HepG2 (cell line): Measurements from ENCODE around the gene RTN4. TPM values are rescaled to one million over a fixed set of nuclear protein-coding genes. Genes with fewer than 3 reads are reported as not detected.

Experiments
- ATAC-seq: fragments of 200-7000 bp; cut with Tn5 transposase; 3 replicates; pipeline ENCODE4 v1.9.1; 2020; ENCODE audit warnings: mild to moderate bottlenecking, moderate library complexity
- Bru-seq: library from RNA; stranded (reverse); fragments of 400-500 nt; gene quantifications from one replicate; lab custom pipeline; 2021; lab: Mats Ljungman, UMichigan
- BruChase-seq, 2 experiments: library from RNA; stranded (reverse); fragments of 400-500 nt; gene quantifications; one replicate each; lab custom pipeline; 2021; lab: Mats Ljungman, UMichigan
- BruUV-seq: library from RNA; stranded (reverse); fragments of 400-500 nt; replicated peaks from 2 replicates; lab custom pipeline; 2021; lab: Mats Ljungman, UMichigan
- CTCF ChIA-PET: fragments of 300-600 bp; formaldehyde crosslinking; extraction: SDS; loops from one replicate; lab custom pipeline; 2021; ENCODE audit warnings: low total read pairs, inconsistent platforms, low intra/inter-chr PET ratio; lab: Yijun Ruan, JAX
- POLR2A ChIA-PET: fragments of 350-600 bp; sonication (Branson Sonifier 250); formaldehyde crosslinking; loops from one replicate; lab custom pipeline; 2020; ENCODE audit warnings: antibody characterized with exemption, inconsistent platforms; lab: Yijun Ruan, JAX
- DNase-seq: peaks from one replicate; pipeline ENCODE4 v3.0.0-alpha.2; 2015; ENCODE audit warnings: low spot score
- FAIRE-seq: peaks from 3 replicates; lab custom pipeline; 2011; peaks lifted over from hg19 to GRCh38; lab: Jason Lieb, UNC
- H2AFZ ChIP-seq: one replicate; pipeline ENCODE4 v1.6.1; 2011; ENCODE audit warnings: low read length, inconsistent platforms
- H3K27ac ChIP-seq: fragments of 300-600 bp; 3 replicates; pipeline ENCODE4 v1.8.0; 2011; ENCODE audit warnings: mixed run types, mild to moderate bottlenecking, mixed read lengths, low read length, inconsistent platforms; ENCODE audit not compliant: insufficient read depth; ENCODE audit errors: extremely low read length
- H3K27me3 ChIP-seq, 2 experiments: fragments of 200-600 bp in 1 of 2; 2 replicates in 1 of 2; 3 replicates in 1 of 2; pipeline versions ENCODE4 v1.6.0 to v1.8.0; 2011; ENCODE audit warnings: low read length in 2 of 2, mild to moderate bottlenecking in 2 of 2, moderate library complexity in 2 of 2, inconsistent platforms in 1 of 2; ENCODE audit not compliant: insufficient read depth in 2 of 2, control insufficient read depth in 1 of 2
- H3K36me3 ChIP-seq, 2 experiments: fragments of 200-600 bp in 1 of 2; replicated peaks in 1 of 2; 2 replicates in 1 of 2; 3 replicates in 1 of 2; pipeline versions ENCODE4 v1.5.1 to v1.8.0; 2011; ENCODE audit warnings: low read length in 2 of 2, inconsistent platforms in 1 of 2; ENCODE audit not compliant: insufficient read depth in 2 of 2, control insufficient read depth in 1 of 2
- H3K4me1 ChIP-seq: 2 replicates; pipeline ENCODE4 v1.5.1; 2012; ENCODE audit warnings: low read length, inconsistent platforms; ENCODE audit not compliant: insufficient read depth
- H3K4me2 ChIP-seq: 2 replicates; pipeline ENCODE4 v1.6.0; 2011; ENCODE audit warnings: low read depth, low read length, inconsistent platforms
- H3K4me3 ChIP-seq, 3 experiments: fragments of 200-600 bp in 1 of 3; sonication (generic), shearing (Covaris generic) in 1 of 3; replicated peaks in 1 of 3; 2 replicates each; pipeline ENCODE4 v1.5.1; 2011 to 2016; ENCODE audit warnings: low read length in 3 of 3, inconsistent platforms in 2 of 3, low read depth in 2 of 3, mild to moderate bottlenecking in 2 of 3, control low read depth in 1 of 3, mixed read lengths in 1 of 3; ENCODE audit not compliant: insufficient read depth in 1 of 3
- H3K79me2 ChIP-seq: one replicate; pipeline ENCODE4 v1.6.1; 2011; ENCODE audit warnings: low read length, inconsistent platforms; ENCODE audit not compliant: insufficient read depth
- H3K9ac ChIP-seq: 2 replicates; pipeline ENCODE4 v1.6.0; 2011; ENCODE audit warnings: mild to moderate bottlenecking, low read depth, low read length, inconsistent platforms; ENCODE audit not compliant: insufficient read depth
- H3K9me3 ChIP-seq: 2 replicates; pipeline ENCODE4 v1.5.1; 2012; ENCODE audit warnings: mild to moderate bottlenecking, low read length
- H4K20me1 ChIP-seq: 2 replicates; pipeline ENCODE4 v1.6.0; 2011; ENCODE audit warnings: inconsistent platforms, mild to moderate bottlenecking, low read length, moderate library complexity; ENCODE audit not compliant: insufficient read depth
- GZF1 ChIP-seq: sonication (generic); formaldehyde crosslinking; IDR thresholded peaks from 2 replicates; pipeline ENCODE4 v1.5.1; 2020; ENCODE audit warnings: mild to moderate bottlenecking, missing genetic modification reagents
- MAZ ChIP-seq, 2 experiments: sonication (generic) in 1 of 2; formaldehyde crosslinking in 1 of 2; IDR thresholded peaks; 2 replicates each; pipeline versions ENCODE4 v1.5.0 to v1.6.1; 2012 to 2020; ENCODE audit warnings: low read depth in 2 of 2, mild to moderate bottlenecking in 2 of 2, borderline replicate concordance in 1 of 2, improper control_type of control experiment in 1 of 2, low read length in 1 of 2, missing genetic modification reagents in 1 of 2, moderate library complexity in 1 of 2
- RARA ChIP-seq: IDR thresholded peaks from 2 replicates; pipeline ENCODE4 v1.6.1; 2016; ENCODE audit warnings: missing genetic modification reagents, missing compliant biosample characterization
- RFX3 ChIP-seq: IDR thresholded peaks from 2 replicates; pipeline ENCODE4 v1.6.1; 2016; ENCODE audit warnings: missing biosample characterization, missing genetic modification reagents
- ZFAT ChIP-seq: sonication (generic); formaldehyde crosslinking; conservative IDR thresholded peaks from 2 replicates; pipeline ENCODE4 v1.8.1; 2023; ENCODE audit warnings: missing genetic modification reagents, inconsistent platforms
- ZNF274 ChIP-seq: sonication (generic); formaldehyde crosslinking; IDR thresholded peaks from 2 replicates; pipeline ENCODE4 v1.5.1; 2020; ENCODE audit warnings: mild to moderate bottlenecking, missing genetic modification reagents
- ZNF841 ChIP-seq: sonication (generic); formaldehyde crosslinking; IDR thresholded peaks from 2 replicates; pipeline ENCODE4 v1.8.1; 2023; ENCODE audit warnings: missing genetic modification reagents, borderline replicate concordance
- ZNF878 ChIP-seq: sonication (generic); formaldehyde crosslinking; IDR thresholded peaks from 2 replicates; pipeline ENCODE4 v1.8.1; 2023; ENCODE audit warnings: mild to moderate bottlenecking, missing genetic modification reagents, moderate library complexity
- WGBS: methylation state at CpG from one replicate; pipeline ENCODE4 v1.1.6; 2017; ENCODE audit warnings: low lambda C conversion rate; 5-methylcytosine and 5-hydroxymethylcytosine counted together
- in situ Hi-C: cut with HindIII; loops from 2 replicates; pipeline ENCODE4 v1.10.0; 2017; ENCODE audit warnings: low pct_unique_long_range_greater_than_20kb; ENCODE audit not compliant: extremely low pct_ligation_motif_present
- intact Hi-C: fragments of 100-400 bp; cut with micrococcal nuclease; formaldehyde crosslinking; loops from one replicate; pipeline ENCODE4 v1.10.0; 2022; ENCODE audit not compliant: unreplicated experiment
- long read RNA-seq, 2 experiments: library from RNA in 1 of 2; library from polyadenylated mRNA in 1 of 2; stranded (forward) in 1 of 2; unstranded in 1 of 2; transcript quantifications; one replicate each; pipeline ENCODE4 v2.0.0, GENCODE V29; 2019 to 2022
- polyA minus RNA-seq, 3 experiments: library from RNA; depleted of rRNA, polyadenylated mRNA; stranded (reverse); fragments of >200 nt; gene quantifications; 2 replicates each; pipeline ENCODE4 v1.2.3, GENCODE V29; 2011; ENCODE audit warnings: low replicate concordance in 1 of 3
- polyA plus RNA-seq, 8 experiments: library from polyadenylated mRNA; depleted of rRNA in 3 of 8; stranded (reverse) in 7 of 8; unstranded in 1 of 8; fragments of >200 nt; fragmentation: Illumina TruSeq in 4 of 8; extraction: Trizol in 4 of 8; gene quantifications; 2 replicates each; pipeline versions ENCODE4 v1.2.1 to v1.2.3, GENCODE V29; 2011 to 2016; ENCODE audit warnings: low read depth in 4 of 8, missing spikeins in 1 of 8, mixed read lengths in 1 of 8; ENCODE audit not compliant: insufficient read depth in 1 of 8
- total RNA-seq, 5 experiments: library from RNA; depleted of rRNA; stranded (reverse); fragments of >200 nt; fragmentation: Illumina TruSeq; extraction: Trizol; gene quantifications; 2 replicates each; pipeline ENCODE4 v1.2.3, GENCODE V29; 2016; ENCODE audit warnings: low read depth in 1 of 5
- TF ChIP-seq, protein P1 (sequence below): sonication (generic); formaldehyde crosslinking; IDR thresholded peaks from 2 replicates; pipeline ENCODE4 v1.5.0; 2020; ENCODE audit warnings: missing genetic modification reagents

The RTN4 gene, protein sequence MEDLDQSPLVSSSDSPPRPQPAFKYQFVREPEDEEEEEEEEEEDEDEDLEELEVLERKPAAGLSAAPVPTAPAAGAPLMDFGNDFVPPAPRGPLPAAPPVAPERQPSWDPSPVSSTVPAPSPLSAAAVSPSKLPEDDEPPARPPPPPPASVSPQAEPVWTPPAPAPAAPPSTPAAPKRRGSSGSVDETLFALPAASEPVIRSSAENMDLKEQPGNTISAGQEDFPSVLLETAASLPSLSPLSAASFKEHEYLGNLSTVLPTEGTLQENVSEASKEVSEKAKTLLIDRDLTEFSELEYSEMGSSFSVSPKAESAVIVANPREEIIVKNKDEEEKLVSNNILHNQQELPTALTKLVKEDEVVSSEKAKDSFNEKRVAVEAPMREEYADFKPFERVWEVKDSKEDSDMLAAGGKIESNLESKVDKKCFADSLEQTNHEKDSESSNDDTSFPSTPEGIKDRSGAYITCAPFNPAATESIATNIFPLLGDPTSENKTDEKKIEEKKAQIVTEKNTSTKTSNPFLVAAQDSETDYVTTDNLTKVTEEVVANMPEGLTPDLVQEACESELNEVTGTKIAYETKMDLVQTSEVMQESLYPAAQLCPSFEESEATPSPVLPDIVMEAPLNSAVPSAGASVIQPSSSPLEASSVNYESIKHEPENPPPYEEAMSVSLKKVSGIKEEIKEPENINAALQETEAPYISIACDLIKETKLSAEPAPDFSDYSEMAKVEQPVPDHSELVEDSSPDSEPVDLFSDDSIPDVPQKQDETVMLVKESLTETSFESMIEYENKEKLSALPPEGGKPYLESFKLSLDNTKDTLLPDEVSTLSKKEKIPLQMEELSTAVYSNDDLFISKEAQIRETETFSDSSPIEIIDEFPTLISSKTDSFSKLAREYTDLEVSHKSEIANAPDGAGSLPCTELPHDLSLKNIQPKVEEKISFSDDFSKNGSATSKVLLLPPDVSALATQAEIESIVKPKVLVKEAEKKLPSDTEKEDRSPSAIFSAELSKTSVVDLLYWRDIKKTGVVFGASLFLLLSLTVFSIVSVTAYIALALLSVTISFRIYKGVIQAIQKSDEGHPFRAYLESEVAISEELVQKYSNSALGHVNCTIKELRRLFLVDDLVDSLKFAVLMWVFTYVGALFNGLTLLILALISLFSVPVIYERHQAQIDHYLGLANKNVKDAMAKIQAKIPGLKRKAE
- 67.4 and 98.4 TPM in 2 replicates for total RNA-seq (2016; rRNA removed; fragmentation: Illumina TruSeq; extraction: Trizol)
- total RNA-seq (2016; cell fraction: cytosol; rRNA removed; fragmentation: Illumina TruSeq; extraction: Trizol; ENCODE audit: low read depth) = 113 and 115 TPM in 2 replicates
- 65.4 and 98.8 TPM in 2 replicates for total RNA-seq (2016; cell fraction: insoluble cytoplasmic fraction; rRNA removed; fragmentation: Illumina TruSeq; extraction: Trizol)
- 63.8 and 71.5 TPM in 2 replicates for total RNA-seq (2016; cell fraction: membrane; rRNA removed; fragmentation: Illumina TruSeq; extraction: Trizol)
- total RNA-seq (2016; cell fraction: nucleus; rRNA removed; fragmentation: Illumina TruSeq; extraction: Trizol) = 135 and 150 TPM in 2 replicates
- 100 and 133 TPM in 2 replicates for polyA plus RNA-seq (2011; rRNA removed)
- 56.6 and 89.3 TPM in 2 replicates for polyA plus RNA-seq (2011; cell fraction: cytosol; rRNA removed)
- polyA plus RNA-seq (2011; cell fraction: nucleus; rRNA removed) = 46.6 and 69.0 TPM in 2 replicates
- 176 and 196 TPM in 2 replicates for polyA plus RNA-seq (2012)
- polyA plus RNA-seq (2016; cell fraction: cytosol; fragmentation: Illumina TruSeq; extraction: Trizol; ENCODE audit: low read depth) = 25.4 and 26.1 TPM in 2 replicates
- 104 and 116 TPM in 2 replicates for polyA plus RNA-seq (2016; cell fraction: insoluble cytoplasmic fraction; fragmentation: Illumina TruSeq; extraction: Trizol; ENCODE audit: low read depth)
- polyA plus RNA-seq (2016; cell fraction: membrane; fragmentation: Illumina TruSeq; extraction: Trizol; ENCODE audit: low read depth) = 56.9 and 65.1 TPM in 2 replicates
- polyA plus RNA-seq (2016; cell fraction: nucleus; fragmentation: Illumina TruSeq; extraction: Trizol; ENCODE audit: insufficient read depth, low read depth) = 271 and 279 TPM in 2 replicates
- 71.7 and 98.5 TPM in 2 replicates for polyA minus RNA-seq (2011; rRNA and poly(A)+ RNA removed; ENCODE audit: low replicate concordance)
- polyA minus RNA-seq (2011; cell fraction: cytosol; rRNA and poly(A)+ RNA removed) = 85.3 and 110 TPM in 2 replicates
- 103 and 105 TPM in 2 replicates for polyA minus RNA-seq (2011; cell fraction: nucleus; rRNA and poly(A)+ RNA removed)
- percentile 96 among the genes with signal in this experiment for Bru-seq, nascent RNA
- BruChase-seq, experiment 1, labeled RNA remaining after a 6-hour chase = percentile 90 among the genes with signal in this experiment
- BruChase-seq, experiment 2, labeled RNA remaining after a 2-hour chase = percentile 89 among the genes with signal in this experiment
- long read RNA-seq, experiment 1, transcript RTN4-201 (7 exons, 2,333 nt) = major isoform, 22 of 38 reads
- long read RNA-seq, experiment 1, partial matches to known transcripts = 13 of 38 reads
- long read RNA-seq, experiment 1, other reads (novel, unspliced or antisense) = 1 of 38 reads
- long read RNA-seq, experiment 2, transcript RTN4-201 (7 exons, 2,333 nt) = major isoform, 303 of 524 reads
- long read RNA-seq, experiment 2, transcript RTN4-213 (3 exons, 832 nt) = minor isoform, 5 of 524 reads
- long read RNA-seq, experiment 2, transcript RTN4-215 (2 exons, 860 nt) = minor isoform, 8 of 524 reads
- long read RNA-seq, experiment 2, partial matches to known transcripts = 165 of 524 reads
- long read RNA-seq, experiment 2, other reads (novel, unspliced or antisense) = 40 of 524 reads

DNA sequence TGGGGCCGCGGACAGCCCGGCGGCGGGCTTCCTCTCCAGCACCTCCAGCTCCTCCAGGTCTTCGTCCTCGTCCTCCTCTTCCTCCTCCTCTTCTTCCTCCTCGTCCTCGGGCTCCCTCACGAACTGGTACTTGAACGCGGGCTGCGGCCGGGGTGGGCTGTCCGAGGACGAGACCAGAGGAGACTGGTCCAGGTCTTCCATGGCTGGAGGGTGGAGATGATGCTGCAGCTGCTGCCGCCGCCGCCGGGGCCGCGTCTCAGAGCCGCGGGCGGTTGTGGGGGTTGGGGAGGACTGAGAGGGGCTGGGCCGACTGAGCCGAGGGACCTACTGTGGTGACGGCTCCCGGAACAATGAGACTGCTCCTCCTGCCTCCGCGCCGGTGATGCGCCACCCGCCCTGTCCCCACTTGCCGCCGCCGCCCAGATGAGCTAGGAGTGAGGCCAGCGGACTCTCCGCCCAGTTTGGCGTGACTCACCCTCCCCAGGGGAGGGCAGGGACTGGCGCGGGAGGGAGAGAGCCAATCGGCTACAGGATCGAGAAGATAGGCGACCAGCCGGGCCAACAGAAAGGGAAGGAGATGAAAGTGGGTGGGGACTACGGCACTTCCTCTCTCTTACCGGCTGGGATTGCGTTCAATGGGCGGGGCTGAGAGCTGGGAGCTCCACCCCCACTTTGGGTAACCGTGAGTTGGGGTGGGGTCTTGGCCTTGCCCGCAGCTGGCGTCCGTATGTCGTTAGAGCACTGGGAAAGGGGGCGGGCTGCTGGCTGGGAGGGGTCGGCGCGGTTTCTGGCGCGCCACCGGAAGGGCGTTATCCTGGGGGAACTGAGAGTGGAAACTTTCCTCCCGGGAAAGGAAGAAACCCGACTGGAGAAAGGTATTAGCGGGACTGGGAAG is at the start of gene RTN4:
RTN4 (minus strand) TSS at position 352 of the 895 bp plus-strand sequence; CDS start at position 201, 151 bp downstream.
- Histone ChIP-seq H4K20me1 (peaks cover 24% of the 10 kb centered on the region), H3K27ac (peak within 1 kb of the TSS; percentile 84), H3K4me1 (peaks cover 41% of the 10 kb centered on the region), H3K9me3 (no peaks in the 10 kb centered on the region), H3K4me3 (peak within 1 kb of the TSS; percentile 87 to 97 (median 94)), H3K4me2 (peak within 1 kb of the TSS; percentile 91), H3K9ac (peak within 1 kb of the TSS; percentile 86), H3K36me3 (no peaks in the 10 kb centered on the region), H2AFZ (peak within 1 kb of the TSS; percentile 30), H3K79me2 (peaks cover 44% of the 10 kb centered on the region), H3K27me3 (no peaks in the 10 kb centered on the region; a peak in 1 of 5 replicates)
- under 1% methylated on average over 62 of the region's 66 CpGs for WGBS
- FAIRE-seq (peak; percentile 89), DNase-seq (peak; percentile 99), ATAC-seq (peak; percentile 90)
- BruUV-seq = no TSS peak
- CTCF ChIA-PET = interaction anchor here (1.3 to 2.3 kb wide), 2 partner anchors 35 to 36 kb away, joined by 4 to 11 read pairs; no protein-coding TSS in a partner anchor
- in situ Hi-C loops = no loop called here
- intact Hi-C loops = loop anchor here (1.0 to 10.0 kb wide), 3 partner anchors 35 to 219 kb away; partner anchors contain the start of genes CLHC1, MTIF2 and RPS27A
- POLR2A ChIA-PET = interaction anchor here (0.6 to 2.6 kb wide), 27 partner anchors 8 to 567 kb away, joined by 3 to 18 read pairs (median 4); partner anchors contain the start of genes CCDC88A, CFAP36, CLHC1 and MTIF2
- TF ChIP-seq ZNF274 (CRISPR knock-in tag) = peak; percentile 93
- TF ChIP-seq RFX3 (CRISPR knock-in tag) = no peak
- TF ChIP-seq GZF1 = peak; percentile 77
- no peak for TF ChIP-seq ZFAT
- TF ChIP-seq ZNF878 (CRISPR knock-in tag) = peak; percentile 82; the same call in 1 of the 2 replicates
- TF ChIP-seq RARA (CRISPR knock-in tag) = peak; percentile 47; the same call in 1 of the 2 replicates
- TF ChIP-seq ZNF841 (CRISPR knock-in tag) = 0 out of 2 replicates have a peak, but pooled peaks have one; percentile 34
- TF ChIP-seq, protein P1, sequence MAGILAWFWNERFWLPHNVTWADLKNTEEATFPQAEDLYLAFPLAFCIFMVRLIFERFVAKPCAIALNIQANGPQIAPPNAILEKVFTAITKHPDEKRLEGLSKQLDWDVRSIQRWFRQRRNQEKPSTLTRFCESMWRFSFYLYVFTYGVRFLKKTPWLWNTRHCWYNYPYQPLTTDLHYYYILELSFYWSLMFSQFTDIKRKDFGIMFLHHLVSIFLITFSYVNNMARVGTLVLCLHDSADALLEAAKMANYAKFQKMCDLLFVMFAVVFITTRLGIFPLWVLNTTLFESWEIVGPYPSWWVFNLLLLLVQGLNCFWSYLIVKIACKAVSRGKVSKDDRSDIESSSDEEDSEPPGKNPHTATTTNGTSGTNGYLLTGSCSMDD = no peak
- TF ChIP-seq MAZ (IDR thresholded peaks at IDR 0.05; ENCODE audit: borderline replicate concordance, low read depth, low read length) = peak; percentile 95
- TF ChIP-seq MAZ (CRISPR knock-in tag; IDR thresholded peaks at IDR 0.05; ENCODE audit: low read depth) = peak; percentile 99
